Central memory CD8-positive, alpha-beta T cell (primary cell): ENCODE measurements around the gene DOCK10.

ENCODE experiments used
- ATAC-seq: fragments of 150-1000 bp; cut with Tn5 transposase; replicated peaks from 2 replicates; pipeline ENCODE4 v1.10.0; 2022; ENCODE audit warnings: mild to moderate bottlenecking, moderate FRiP score, moderate number of reproducible peaks; ENCODE audit not compliant: poor library complexity, severe bottlenecking; ENCODE audit errors: extremely low read depth
- DNase-seq, 2 donors: peaks; one replicate each; pipeline ENCODE4 v3.0.0; 2021; ENCODE audit warnings: low spot score in 2 of 2
- H3K27ac Mint-ChIP-seq: one replicate; pipeline ENCODE4 v1.8.0; 2022; ENCODE audit warnings: low read depth, mild to moderate bottlenecking, moderate library complexity, mixed read lengths
- H3K27me3 Mint-ChIP-seq: one replicate; pipeline ENCODE4 v1.8.0; 2022; ENCODE audit warnings: mixed read lengths
- H3K36me3 Mint-ChIP-seq: one replicate; pipeline ENCODE4 v1.8.0; 2022; ENCODE audit warnings: mild to moderate bottlenecking, moderate library complexity, mixed read lengths; ENCODE audit not compliant: insufficient read depth
- H3K4me1 Mint-ChIP-seq: one replicate; pipeline ENCODE4 v1.8.0; 2022; ENCODE audit warnings: mixed read lengths
- H3K4me3 Mint-ChIP-seq: one replicate; pipeline ENCODE4 v1.8.0; 2022; ENCODE audit warnings: mild to moderate bottlenecking, moderate library complexity, mixed read lengths
- H3K9me3 Mint-ChIP-seq: one replicate; pipeline ENCODE4 v1.8.0; 2022; ENCODE audit warnings: mixed read lengths

DOCK10 gene

DNA sequence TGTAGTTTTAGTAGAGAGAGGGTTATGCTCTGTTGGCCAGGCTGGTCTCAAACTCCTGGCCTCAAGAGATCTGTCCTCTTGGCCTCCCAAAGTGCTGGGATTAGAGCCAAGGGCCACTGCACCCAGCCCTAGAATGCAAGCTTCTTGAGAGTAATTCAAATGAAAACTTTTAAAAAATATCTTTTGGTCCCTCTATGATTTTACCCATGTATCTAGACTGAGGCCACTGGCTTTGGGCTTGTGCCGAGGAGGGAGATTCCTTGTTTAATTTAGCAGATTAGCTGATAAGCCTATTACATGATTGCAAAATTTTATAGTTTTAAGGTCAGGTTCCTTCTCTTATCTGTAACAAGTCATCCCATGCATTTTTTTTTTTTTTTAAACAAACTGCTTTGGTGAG lies 266.6 kb downstream of the DOCK10 start:
- no peak for DNase-seq
- Mint-ChIP-seq H3K9me3 (no peaks in the 10 kb centered on the region), H3K27ac (no peak overlapping the region), H3K4me3 (no peak overlapping the region), H3K27me3 (no peaks in the 10 kb centered on the region), H3K36me3 (peaks cover 56% of the 10 kb centered on the region), H3K4me1 (peaks cover 4% of the 10 kb centered on the region)
- no peak for ATAC-seq

DNA sequence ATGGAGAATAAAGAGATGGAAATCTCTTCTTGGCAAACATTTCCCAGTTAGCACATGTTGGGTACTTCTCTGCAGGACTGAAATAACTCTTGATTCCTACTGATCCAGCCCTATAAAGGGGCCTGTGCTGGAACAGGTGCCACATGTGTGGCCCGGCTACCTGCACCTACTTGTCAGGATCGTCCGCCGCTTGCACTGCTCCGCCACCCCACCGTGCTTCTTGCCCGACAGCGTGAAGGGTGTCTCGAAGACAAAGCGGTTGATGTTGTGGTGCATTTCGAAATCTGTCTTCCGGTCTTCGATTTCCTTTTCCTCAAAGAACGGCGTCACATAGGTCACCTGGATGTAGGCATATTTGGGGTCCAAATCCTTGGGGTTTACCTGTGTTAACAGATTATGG lies 267.5 kb downstream of the DOCK10 start:
- Mint-ChIP-seq H3K27me3 (no peaks in the 10 kb centered on the region), H3K27ac (no peak overlapping the region), H3K4me1 (peaks cover 4% of the 10 kb centered on the region), H3K9me3 (no peaks in the 10 kb centered on the region), H3K36me3 (peaks cover 61% of the 10 kb centered on the region), H3K4me3 (no peak overlapping the region)
- no peak for ATAC-seq
- DNase-seq = no peak

DNA sequence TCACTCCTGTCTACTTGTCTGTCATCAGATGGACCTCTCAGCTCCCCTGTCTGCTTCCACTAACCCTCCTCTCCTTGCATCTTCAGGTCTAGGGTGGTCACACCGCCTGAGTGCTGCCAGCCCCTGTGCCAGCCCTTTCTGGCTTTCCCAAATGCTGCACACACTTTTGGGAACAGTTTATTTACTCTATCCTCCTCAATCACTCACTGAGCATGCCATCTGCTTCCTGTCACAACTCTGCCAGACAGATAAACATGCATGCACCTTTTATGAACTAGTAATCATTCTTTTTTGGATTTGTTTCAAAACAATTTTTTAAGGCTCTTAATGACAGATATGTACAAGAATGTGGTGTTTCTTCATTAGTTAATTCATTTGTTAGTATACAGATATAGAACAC lies 269.8 kb downstream of the DOCK10 start:
- H3K36me3 Mint-ChIP-seq = peaks cover 79% of the 10 kb centered on the region
- H3K27ac Mint-ChIP-seq = peak overlapping the region; percentile 49
- H3K27me3 Mint-ChIP-seq = no peaks in the 10 kb centered on the region
- H3K4me3 Mint-ChIP-seq = no peak overlapping the region
- ATAC-seq = no peak
- H3K9me3 Mint-ChIP-seq = no peaks in the 10 kb centered on the region
- no peaks in the 10 kb centered on the region for H3K4me1 Mint-ChIP-seq
- no peak for DNase-seq

DNA sequence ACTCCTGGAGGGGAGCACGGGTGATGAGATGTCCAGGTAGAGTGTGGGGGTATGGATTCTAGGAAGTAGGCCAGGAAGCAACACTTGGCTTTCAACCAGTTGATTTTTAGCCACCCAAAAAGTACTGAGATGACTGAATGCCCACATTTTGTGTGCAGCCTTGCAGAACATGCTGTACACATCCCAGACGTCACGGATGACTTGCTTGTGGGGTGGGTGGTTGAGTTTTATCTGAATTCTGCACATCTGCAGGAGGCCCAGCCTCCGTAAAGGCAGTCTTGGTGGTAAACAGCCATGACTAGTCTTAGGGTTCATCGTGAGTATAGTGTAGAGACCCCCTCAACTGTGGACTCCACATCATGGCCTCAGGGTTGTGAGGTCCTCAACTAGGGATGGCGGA lies 272.8 kb downstream of the DOCK10 start:
- no peak for DNase-seq

DNA sequence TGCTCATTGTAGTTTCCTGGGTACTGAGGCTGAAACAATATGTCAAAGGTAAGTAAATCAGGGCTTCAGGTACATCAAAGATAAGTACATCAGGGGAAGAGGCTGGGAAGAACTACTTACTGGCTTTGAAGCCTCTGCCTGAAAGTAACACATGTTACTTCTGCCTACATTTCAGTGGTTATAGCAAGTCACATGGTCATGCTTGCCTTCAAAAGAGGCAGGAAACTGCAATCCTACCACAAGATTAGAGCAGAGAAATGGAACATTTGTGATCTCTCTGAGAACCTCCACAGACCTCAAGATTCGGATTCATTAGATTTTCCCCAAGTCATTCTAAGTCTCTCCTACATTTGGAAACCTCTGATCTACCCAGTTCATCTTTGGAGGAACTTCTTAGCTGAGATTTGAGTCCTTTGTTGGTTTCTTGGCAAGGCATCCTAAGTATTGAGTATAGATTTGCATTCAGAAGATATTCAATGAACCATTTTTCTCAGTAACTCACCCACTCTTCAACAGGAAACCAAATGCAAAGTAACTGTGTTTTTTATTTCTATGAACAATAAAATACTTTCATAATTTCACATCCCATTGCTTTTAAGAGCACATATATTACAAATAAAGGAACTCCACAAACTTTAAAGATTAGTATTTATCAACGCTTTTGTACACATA lies 277.6 kb downstream of the DOCK10 start:
- ATAC-seq (no peak), DNase-seq (no peak)
- H3K4me3 Mint-ChIP-seq = peak overlapping the region; percentile 1

More for the DNA sequence above, 272.8 kb downstream of the DOCK10 start:
- Mint-ChIP-seq H3K36me3 (peaks cover 86% of the 10 kb centered on the region), H3K27me3 (no peaks in the 10 kb centered on the region), H3K27ac (no peak overlapping the region), H3K4me3 (no peak overlapping the region), H3K9me3 (no peaks in the 10 kb centered on the region), H3K4me1 (no peaks in the 10 kb centered on the region)
- no peak for ATAC-seq

DNA sequence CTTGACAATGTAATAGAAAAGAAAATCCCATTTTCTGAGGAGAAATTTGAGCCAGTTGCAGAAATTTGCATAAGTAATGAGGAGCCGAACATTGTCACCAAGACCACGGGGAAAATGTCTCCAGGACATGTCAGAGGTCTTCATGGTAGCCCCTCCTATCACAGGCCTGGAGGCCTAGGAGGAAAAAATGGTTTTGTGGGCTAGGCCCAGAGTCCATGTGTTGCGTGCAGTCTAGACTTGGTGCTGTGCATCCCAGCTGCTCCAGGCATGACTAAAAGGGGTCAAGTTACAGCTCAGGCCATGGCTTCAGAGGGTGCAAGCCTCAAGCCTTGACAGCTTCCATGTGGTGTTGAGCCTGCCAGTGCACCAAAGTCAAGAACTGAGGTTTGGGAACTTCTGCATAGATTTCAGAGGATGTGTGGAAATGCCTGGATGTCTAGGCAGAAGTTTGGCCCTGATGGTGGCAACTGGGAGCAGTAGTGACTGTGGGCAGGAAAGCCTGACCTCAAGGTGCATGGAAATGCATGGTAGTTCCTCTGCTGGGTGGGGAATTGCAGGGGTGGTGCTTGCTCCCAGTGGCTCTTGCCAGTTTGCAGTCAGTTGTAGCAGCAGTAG lies 284.2 kb downstream of the DOCK10 start:
- H3K4me1 Mint-ChIP-seq = no peaks in the 10 kb centered on the region
- H3K4me3 Mint-ChIP-seq = no peak overlapping the region
- H3K36me3 Mint-ChIP-seq = peaks cover 22% of the 10 kb centered on the region
- peaks cover 31% of the 10 kb centered on the region for H3K9me3 Mint-ChIP-seq
- ATAC-seq (no peak), DNase-seq (no peak)
- no peaks in the 10 kb centered on the region for H3K27me3 Mint-ChIP-seq
- no peak overlapping the region for H3K27ac Mint-ChIP-seq

More for the DNA sequence above, 277.6 kb downstream of the DOCK10 start:
- Mint-ChIP-seq H3K4me1 (no peaks in the 10 kb centered on the region), H3K27ac (peak overlapping the region; percentile 53), H3K36me3 (peaks cover 72% of the 10 kb centered on the region), H3K9me3 (peaks cover 7% of the 10 kb centered on the region), H3K27me3 (no peaks in the 10 kb centered on the region)

DNA sequence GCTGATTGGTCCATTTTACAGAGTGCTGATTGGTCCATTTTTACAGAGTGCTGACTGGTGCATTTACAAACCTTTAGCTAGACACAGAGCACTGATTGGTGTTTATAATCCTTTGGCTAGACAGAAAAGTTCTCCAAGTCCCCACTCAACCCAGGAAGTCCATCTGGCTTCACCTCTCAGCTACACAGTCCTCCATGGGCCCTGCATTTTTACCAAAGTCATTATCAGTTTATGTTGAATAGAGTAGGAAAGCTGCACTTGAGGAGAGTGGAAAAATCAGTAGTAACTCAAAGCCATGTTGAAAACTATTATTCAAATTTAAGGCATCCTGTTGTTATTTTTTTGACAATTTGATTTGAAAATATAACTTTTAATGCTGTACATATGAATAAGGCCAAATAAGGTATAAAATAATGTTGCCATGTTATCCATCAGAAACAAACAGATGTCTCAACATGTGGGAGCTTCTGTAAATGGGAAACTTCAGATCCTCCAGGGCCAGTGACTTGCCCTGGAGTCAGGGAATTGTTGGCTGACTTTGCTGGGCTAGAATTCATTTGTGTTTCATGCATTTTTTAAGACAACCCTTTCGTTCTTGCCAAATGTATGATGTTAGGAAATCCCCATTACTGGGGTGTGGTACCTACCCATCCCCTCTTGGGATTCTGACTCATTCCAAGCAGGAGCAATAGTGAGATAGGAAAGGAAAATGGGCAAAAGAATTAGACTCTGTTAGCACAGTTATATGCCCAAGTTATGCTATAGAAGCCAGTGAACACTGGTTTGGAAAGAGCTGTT lies 288.3 kb downstream of the DOCK10 start:
- Mint-ChIP-seq H3K27ac (no peak overlapping the region), H3K27me3 (peaks cover 18% of the 10 kb centered on the region), H3K9me3 (peaks cover 23% of the 10 kb centered on the region), H3K36me3 (peaks cover 8% of the 10 kb centered on the region), H3K4me1 (no peaks in the 10 kb centered on the region), H3K4me3 (no peak overlapping the region)
- ATAC-seq = no peak
- no peak for DNase-seq

DNA sequence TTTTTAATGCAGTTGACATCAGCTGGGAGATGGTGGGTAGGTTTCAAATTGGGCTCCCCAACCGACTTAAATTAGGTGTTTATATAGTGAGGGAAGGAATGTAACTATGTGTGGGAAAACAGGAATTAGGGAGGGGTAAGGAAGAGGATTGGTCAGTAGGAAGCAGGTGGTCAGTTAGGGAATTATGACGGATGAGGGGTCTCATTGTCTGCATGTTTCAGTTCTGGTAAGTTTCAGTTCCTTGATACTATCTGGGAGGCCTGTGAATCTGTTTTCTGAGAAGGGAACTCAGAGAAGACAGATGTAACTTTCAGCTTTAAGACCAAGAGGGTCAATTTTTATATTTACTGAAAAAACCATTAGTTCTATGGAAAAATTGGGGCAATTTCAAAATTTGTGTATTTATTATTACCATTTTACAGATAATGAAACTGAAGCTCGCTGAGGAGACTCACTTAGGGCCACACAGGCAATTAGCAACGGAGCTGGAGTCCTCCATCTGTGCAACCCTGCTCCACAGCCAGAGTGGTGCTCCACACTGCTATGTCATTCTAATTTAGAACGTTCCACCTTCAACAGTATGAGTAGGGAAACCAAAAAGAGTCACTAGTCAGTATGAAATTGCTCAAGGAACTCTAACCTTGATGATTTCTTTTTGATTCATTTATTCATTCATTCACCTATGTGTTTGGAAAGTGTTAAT lies 290.1 kb downstream of the DOCK10 start:
- Mint-ChIP-seq H3K27me3 (peaks cover 36% of the 10 kb centered on the region), H3K9me3 (peaks cover 8% of the 10 kb centered on the region), H3K27ac (no peak overlapping the region), H3K36me3 (peaks cover 3% of the 10 kb centered on the region), H3K4me1 (no peaks in the 10 kb centered on the region), H3K4me3 (no peak overlapping the region)
- DNase-seq (no peak), ATAC-seq (no peak)

DNA sequence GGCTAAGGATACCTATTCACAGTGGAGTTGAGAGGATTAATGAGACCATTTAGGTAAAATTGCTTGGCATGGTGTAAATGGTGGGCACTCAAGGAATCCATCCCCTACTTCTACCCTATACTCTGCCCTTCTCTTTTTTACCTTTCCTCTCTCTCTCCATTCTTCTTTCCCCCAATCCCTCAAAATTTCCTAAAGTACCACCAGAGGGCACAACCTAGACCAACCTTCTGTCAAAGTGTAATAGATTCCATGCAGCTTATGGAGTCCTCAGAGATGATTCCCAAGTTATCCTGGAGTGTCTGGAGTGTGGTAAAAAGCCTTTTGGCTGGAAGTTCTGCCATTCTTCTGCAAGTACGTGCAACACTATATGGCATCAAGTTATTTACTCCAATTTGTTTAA lies 293.1 kb downstream of the DOCK10 start:
- Mint-ChIP-seq H3K9me3 (no peaks in the 10 kb centered on the region), H3K27me3 (peaks cover 54% of the 10 kb centered on the region), H3K4me1 (no peaks in the 10 kb centered on the region), H3K27ac (no peak overlapping the region), H3K36me3 (no peaks in the 10 kb centered on the region), H3K4me3 (no peak overlapping the region)
- DNase-seq = no peak
- ATAC-seq = no peak

DNA sequence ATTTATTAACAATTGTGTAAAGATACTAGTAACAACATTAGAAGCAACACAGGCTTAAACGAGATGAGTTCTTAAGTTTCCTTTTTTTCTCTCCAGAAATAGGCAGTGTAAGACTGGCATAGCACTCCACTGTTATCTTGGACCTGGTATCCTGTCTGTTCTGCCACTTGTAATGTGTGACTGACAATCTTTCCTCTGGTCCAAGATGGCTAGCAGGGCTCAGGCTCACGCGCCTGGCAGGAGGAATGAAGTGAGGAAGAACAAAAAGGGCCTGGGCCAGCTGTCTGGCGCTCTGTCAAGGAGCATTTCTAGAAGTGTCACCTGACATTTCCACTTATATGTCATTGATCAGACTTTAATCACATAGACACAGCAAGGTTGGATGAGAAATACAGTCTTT lies 294.5 kb downstream of the DOCK10 start:
- H3K4me1 Mint-ChIP-seq = no peaks in the 10 kb centered on the region
- ATAC-seq (no peak), DNase-seq (no peak)
- no peaks in the 10 kb centered on the region for H3K36me3 Mint-ChIP-seq
- H3K9me3 Mint-ChIP-seq = no peaks in the 10 kb centered on the region
- H3K27ac Mint-ChIP-seq = no peak overlapping the region
- H3K27me3 Mint-ChIP-seq = peaks cover 57% of the 10 kb centered on the region
- no peak overlapping the region for H3K4me3 Mint-ChIP-seq

DNA sequence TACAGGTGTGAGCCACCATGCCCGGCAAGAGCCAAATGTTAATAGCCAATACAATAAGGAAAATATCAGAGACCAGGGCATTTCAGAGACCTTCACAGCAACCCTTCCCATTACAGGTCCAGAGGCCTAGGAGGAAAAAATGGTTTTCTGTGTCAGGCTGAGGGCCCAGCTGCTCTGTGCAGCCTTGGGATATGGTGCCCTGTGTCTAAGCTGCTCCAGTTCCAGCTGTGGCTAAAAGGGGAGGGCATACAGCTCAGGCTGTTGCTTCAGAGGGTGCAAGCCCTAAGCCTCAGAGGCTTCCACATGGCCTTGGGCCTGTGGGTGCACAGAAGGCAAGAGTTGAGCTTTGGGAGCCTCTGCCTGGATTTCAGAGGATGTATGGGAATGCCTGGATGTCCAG lies 306.0 kb downstream of the DOCK10 start:
- Mint-ChIP-seq H3K27ac (no peak overlapping the region), H3K36me3 (no peaks in the 10 kb centered on the region), H3K4me1 (no peaks in the 10 kb centered on the region), H3K27me3 (peaks cover 8% of the 10 kb centered on the region), H3K9me3 (peaks cover 9% of the 10 kb centered on the region), H3K4me3 (no peak overlapping the region)
- DNase-seq = no peak
- no peak for ATAC-seq

DNA sequence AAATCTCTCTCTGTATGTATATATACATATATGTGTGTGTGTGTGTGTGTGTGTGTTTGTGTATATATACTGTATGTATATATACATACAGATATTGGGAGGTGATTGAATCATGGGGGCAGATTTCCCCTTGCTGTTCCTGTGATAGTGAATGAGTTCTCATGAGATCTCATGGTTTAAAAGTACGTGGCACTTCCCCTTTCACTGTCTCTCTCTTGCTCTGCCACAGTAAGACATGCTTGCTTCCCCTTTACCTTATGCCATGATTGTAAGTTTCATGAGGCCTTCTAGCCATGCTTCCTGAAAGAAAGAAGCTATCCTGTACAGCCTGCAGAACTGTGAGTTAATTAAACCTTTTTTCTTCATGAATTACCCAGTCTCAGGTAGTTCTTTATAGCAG lies 307.3 kb downstream of the DOCK10 start:
- Mint-ChIP-seq H3K4me3 (no peak overlapping the region), H3K27me3 (peaks cover 12% of the 10 kb centered on the region), H3K27ac (no peak overlapping the region), H3K4me1 (no peaks in the 10 kb centered on the region), H3K9me3 (peaks cover 9% of the 10 kb centered on the region), H3K36me3 (no peaks in the 10 kb centered on the region)
- ATAC-seq (no peak), DNase-seq (no peak)
